GM23338 (cell line): ENCODE results near the gene GRK2. TPM values are rescaled to one million over a fixed set of nuclear protein-coding genes. Genes with fewer than 3 reads are reported as not detected.

Experiments used
- ATAC-seq: fragments of 200-7000 bp; cut with Tn5 transposase; 3 replicates; pipeline ENCODE4 v1.9.1; 2020
- DNase-seq: peaks from one replicate; pipeline ENCODE4 v3.0.0-alpha.2; 2015; ENCODE audit warnings: low spot score
- H2AFZ ChIP-seq: fragments of 200-600 bp; sonication (generic); 2 replicates; pipeline ENCODE4 v1.8.0; 2016; ENCODE audit warnings: antibody characterized with exemption, mild to moderate bottlenecking, moderate library complexity
- H3F3A ChIP-seq: fragments of 200-600 bp; sonication (generic); replicated peaks from 2 replicates; pipeline ENCODE4 v1.8.0; 2017; ENCODE audit warnings: antibody characterized with exemption, mixed run types, low read depth
- H3K27ac ChIP-seq: fragments of 200-600 bp; sonication (generic); 2 replicates; pipeline ENCODE4 v1.6.1; 2016; ENCODE audit warnings: low read depth
- H3K27me3 ChIP-seq: fragments of 200-600 bp; sonication (generic); 2 replicates; pipeline ENCODE4 v1.8.0; 2016; ENCODE audit warnings: mild to moderate bottlenecking, mixed run types, moderate library complexity; ENCODE audit not compliant: insufficient read depth
- H3K36me3 ChIP-seq: fragments of 200-600 bp; sonication (generic); 2 replicates; pipeline ENCODE4 v1.8.0; 2016; ENCODE audit warnings: mild to moderate bottlenecking; ENCODE audit not compliant: insufficient read depth
- H3K4me1 ChIP-seq: fragments of 200-600 bp; sonication (generic); 2 replicates; pipeline ENCODE4 v1.8.0; 2016; ENCODE audit warnings: mild to moderate bottlenecking, moderate library complexity; ENCODE audit not compliant: insufficient read depth
- H3K4me2 ChIP-seq: fragments of 200-600 bp; sonication (generic); 2 replicates; pipeline ENCODE4 v1.7.1; 2017; ENCODE audit warnings: mixed run types
- H3K4me3 ChIP-seq: fragments of 200-600 bp; sonication (generic); 2 replicates; pipeline ENCODE4 v1.6.1; 2016; ENCODE audit warnings: mixed run types
- H3K79me2 ChIP-seq: fragments of 200-600 bp; sonication (generic); replicated peaks from 2 replicates; pipeline ENCODE4 v1.8.0; 2017; ENCODE audit warnings: mild to moderate bottlenecking; ENCODE audit not compliant: insufficient read depth
- H3K9me2 ChIP-seq: fragments of 200-600 bp; sonication (generic); 2 replicates; pipeline ENCODE4 v1.8.0; 2017; ENCODE audit not compliant: insufficient read depth
- H4K20me1 ChIP-seq: fragments of 200-600 bp; sonication (generic); replicated peaks from 2 replicates; pipeline ENCODE4 v1.8.0; 2017; ENCODE audit warnings: mild to moderate bottlenecking; ENCODE audit not compliant: insufficient read depth
- H3K27ac Mint-ChIP-seq: 2 replicates; pipeline ENCODE4 v1.8.0; 2020; ENCODE audit warnings: inconsistent platforms, mild to moderate bottlenecking, moderate library complexity, mixed read lengths
- H3K27me3 Mint-ChIP-seq: 3 replicates; pipeline ENCODE4 v1.8.0; 2022; ENCODE audit warnings: low read depth, mild to moderate bottlenecking, moderate library complexity, mixed read lengths, inconsistent platforms; ENCODE audit not compliant: insufficient read depth, poor library complexity
- H3K36me3 Mint-ChIP-seq: 3 replicates; pipeline ENCODE4 v1.8.0; 2021; ENCODE audit warnings: low read depth, mild to moderate bottlenecking, inconsistent platforms, moderate library complexity, mixed read lengths
- H3K4me1 Mint-ChIP-seq: 3 replicates; pipeline ENCODE4 v1.8.0; 2020; ENCODE audit warnings: mild to moderate bottlenecking, inconsistent platforms, mixed read lengths
- H3K4me3 Mint-ChIP-seq: 3 replicates; pipeline ENCODE4 v1.8.0; 2021; ENCODE audit warnings: moderate library complexity, mild to moderate bottlenecking, inconsistent platforms, mixed read lengths
- H3K9me3 Mint-ChIP-seq: 3 replicates; pipeline ENCODE4 v1.8.0; 2020; ENCODE audit warnings: moderate library complexity, mild to moderate bottlenecking, inconsistent platforms, mixed read lengths
- CREB1 ChIP-seq: fragments of 250-450 bp; sonication (Bioruptor Pico); IDR thresholded peaks from 2 replicates; pipeline ENCODE4 v1.5.0; 2020; ENCODE audit warnings: low read depth, mild to moderate bottlenecking, moderate library complexity
- CTCF ChIP-seq, 2 experiments: fragments of 200-600 bp in 1 of 2; sonication (generic) in 1 of 2; conservative IDR thresholded peaks; 2 replicates each; pipeline versions ENCODE4 v1.5.1 to v1.6.1; 2016 to 2017; ENCODE audit warnings: antibody characterized with exemption in 2 of 2, low read depth in 2 of 2, mild to moderate bottlenecking in 2 of 2, moderate library complexity in 1 of 2
- ETS1 ChIP-seq: IDR thresholded peaks from 2 replicates; pipeline ENCODE4 v1.6.1; 2016; ENCODE audit warnings: antibody characterized with exemption
- EZH2 ChIP-seq: fragments of 200-600 bp; sonication (generic); IDR thresholded peaks from one replicate; pipeline ENCODE4 v1.8.0; 2017; ENCODE audit warnings: antibody characterized with exemption, mild to moderate bottlenecking, low read depth; ENCODE audit not compliant: unreplicated experiment
- EZH2phosphoT487 ChIP-seq: fragments of 200-600 bp; sonication (generic); IDR thresholded peaks from one replicate; pipeline ENCODE4 v1.8.1; 2018; ENCODE audit warnings: antibody characterized with exemption; ENCODE audit not compliant: unreplicated experiment
- JUNB ChIP-seq: IDR thresholded peaks from one replicate; pipeline ENCODE4 v1.6.1; 2016; ENCODE audit warnings: antibody characterized with exemption; ENCODE audit not compliant: unreplicated experiment
- NANOG ChIP-seq: IDR thresholded peaks from 2 replicates; pipeline ENCODE4 v1.6.1; 2016; ENCODE audit warnings: antibody characterized with exemption, borderline replicate concordance
- POLR2AphosphoS5 ChIP-seq: IDR thresholded peaks from 2 replicates; pipeline ENCODE4 v1.6.1; 2016; ENCODE audit warnings: antibody characterized with exemption, low read depth
- REST ChIP-seq: IDR thresholded peaks from one replicate; pipeline ENCODE4 v1.6.1; 2018; ENCODE audit warnings: antibody characterized with exemption; ENCODE audit not compliant: unreplicated experiment
- STAT1 ChIP-seq: IDR thresholded peaks from one replicate; pipeline ENCODE4 v1.6.1; 2016; ENCODE audit warnings: antibody characterized with exemption; ENCODE audit not compliant: unreplicated experiment
- ZNF114 ChIP-seq: fragments of 250-450 bp; sonication (Bioruptor Pico); IDR thresholded peaks from 2 replicates; pipeline ENCODE4 v1.5.0; 2020; ENCODE audit warnings: mild to moderate bottlenecking, moderate library complexity
- ZNF331 ChIP-seq: fragments of 250-450 bp; sonication (Bioruptor Pico); IDR thresholded peaks from 2 replicates; pipeline ENCODE4 v1.5.0; 2020; ENCODE audit warnings: low read depth, mild to moderate bottlenecking, moderate library complexity
- ZNF462 ChIP-seq: fragments of 250-450 bp; sonication (Bioruptor Pico); IDR thresholded peaks from 2 replicates; pipeline ENCODE4 v1.5.0; 2020; ENCODE audit warnings: mild to moderate bottlenecking, moderate library complexity
- polyA plus RNA-seq: library from polyadenylated mRNA; unstranded; fragments of >200 nt; fragmentation: Nextera tagmentation; extraction: Ambion mirVana; gene quantifications from 2 replicates; pipeline ENCODE4 v1.2.1, GENCODE V29; 2016
- total RNA-seq: library from RNA; depleted of rRNA; stranded (reverse); fragments of >200 nt; shearing (Covaris generic); gene quantifications from 2 replicates; pipeline ENCODE4 v1.2.3, GENCODE V29; 2014

GRK2 gene
- total and polyA plus RNA-seq, 2 experiments from 2014 or later, result 19.5 to 72.5 TPM

GRCh38 chr11:67307545-67308001 lies 41.3 kb downstream of the GRK2 start:
- ATAC-seq (no peak), DNase-seq (no peak)
- Mint-ChIP-seq H3K4me1 (no peaks in the 10 kb centered on the region; the same call in 2 of the 3 replicates), H3K27ac (no peak overlapping the region), H3K36me3 (no peaks in the 10 kb centered on the region), H3K27me3 (peaks cover 11% of the 10 kb centered on the region), H3K4me3 (no peak overlapping the region), H3K9me3 (no peaks in the 10 kb centered on the region)
- no peaks in the 10 kb centered on the region for H3K36me3 ChIP-seq
- no peak overlapping the region for H3K4me3 ChIP-seq
- H3K4me2 ChIP-seq, result no peak overlapping the region
- H3K79me2 ChIP-seq, result no peaks in the 10 kb centered on the region
- peaks cover 4% of the 10 kb centered on the region; the same call in 1 of the 2 replicates for H3F3A ChIP-seq
- H3K9me2 ChIP-seq, result no peaks in the 10 kb centered on the region
- H3K27me3 ChIP-seq, result no peaks in the 10 kb centered on the region
- TF ChIP-seq REST (no peak), ZNF331 (CRISPR knock-in tag) (no peak), ETS1 (no peak), NANOG (no peak), ZNF462 (CRISPR knock-in tag) (no peak), EZH2phosphoT487 (no peak), STAT1 (no peak), POLR2AphosphoS5 (no peak), CREB1 (CRISPR knock-in tag) (no peak), JUNB (no peak), EZH2 (no peak), CTCF (conservative IDR thresholded peaks at IDR 0.05; ENCODE audit: low read depth in 2 of 2) (no peak), ZNF114 (CRISPR knock-in tag) (no peak)
- no peaks in the 10 kb centered on the region for H4K20me1 ChIP-seq
- H3K4me1 ChIP-seq, result peaks cover 5% of the 10 kb centered on the region; the same call in 1 of the 2 replicates
- H3K27ac ChIP-seq, result no peak overlapping the region
- no peak overlapping the region for H2AFZ ChIP-seq
